K562 (cell line): ENCODE results near the gene FAM3C. TPM values are rescaled to one million over a fixed set of nuclear protein-coding genes. Genes with fewer than 3 reads are reported as not detected.

Experiments used
- BCL6 ChIP-seq: fragments of 250-450 bp; sonication (Bioruptor Pico); IDR thresholded peaks from 2 replicates; pipeline ENCODE4 v1.4.0; 2020
- CAMTA2 ChIP-seq: fragments of 250-450 bp; sonication (Bioruptor Pico); conservative IDR thresholded peaks from 2 replicates; pipeline ENCODE4 v1.5.1; 2022
- ILK ChIP-seq: fragments of 450-650 bp; IDR thresholded peaks from 2 replicates; pipeline ENCODE4 v1.6.1; 2016; ENCODE audit warnings: missing genetic modification characterization, low read depth, mild to moderate bottlenecking, missing compliant biosample characterization, moderate library complexity, borderline replicate concordance
- MEF2A ChIP-seq: IDR thresholded peaks from 2 replicates; pipeline ENCODE4 v1.6.1; 2011; ENCODE audit warnings: low read depth, mild to moderate bottlenecking, low read length, moderate library complexity; ENCODE audit not compliant: control insufficient read depth
- ZBTB49 ChIP-seq: sonication (generic); formaldehyde crosslinking; IDR thresholded peaks from 2 replicates; pipeline ENCODE4 v1.8.0; 2022; ENCODE audit warnings: missing genetic modification reagents, mild to moderate bottlenecking, borderline replicate concordance
- ZC3H4 ChIP-seq: sonication (generic); formaldehyde crosslinking; IDR thresholded peaks from 2 replicates; pipeline ENCODE4 v1.9.0; 2021; ENCODE audit warnings: missing genetic modification reagents, borderline replicate concordance
- ZNF140 ChIP-seq: fragments of 250-450 bp; sonication (Bioruptor Pico); IDR thresholded peaks from 2 replicates; pipeline ENCODE4 v1.8.0; 2021; ENCODE audit warnings: moderate library complexity, mild to moderate bottlenecking, inconsistent platforms
- ZNF197 ChIP-seq: fragments of 200-800 bp; sonication (Bioruptor generic); IDR thresholded peaks from 2 replicates; pipeline ENCODE4 v1.6.1; 2016; ENCODE audit warnings: low read depth, missing genetic modification characterization, missing compliant biosample characterization
- ZNF311 ChIP-seq: fragments of 250-450 bp; sonication (Bioruptor Pico); IDR thresholded peaks from 2 replicates; pipeline ENCODE4 v1.4.0; 2020; ENCODE audit warnings: mild to moderate bottlenecking, moderate library complexity
- polyA plus RNA-seq, 8 experiments: library from polyadenylated mRNA; depleted of rRNA in 4 of 8; stranded (reverse) in 5 of 8; unstranded in 3 of 8; fragments of >200 nt; fragmentation: Nextera tagmentation in 2 of 8; fragmentation: Illumina TruSeq in 1 of 8; extraction: Ambion mirVana in 2 of 8; extraction: Trizol in 1 of 8; gene quantifications; 2 replicates each; pipeline versions ENCODE4 v1.2.1 to v1.2.3, GENCODE V29; 2011 to 2014; ENCODE audit warnings: inconsistent platforms in 1 of 8, missing spikeins in 1 of 8
- total RNA-seq, 7 experiments: library from RNA; depleted of rRNA in 6 of 7; stranded (reverse); fragments of >200 nt in 6 of 7; fragmentation: Illumina TruSeq in 2 of 7; extraction: Trizol in 2 of 7; gene quantifications; 2 replicates each; pipeline versions ENCODE4 v1.2.1 to v1.2.3, GENCODE V29; 2011 to 2021; ENCODE audit warnings: low replicate concordance in 1 of 7
- TF ChIP-seq, protein P1 (sequence below): fragments of 450-650 bp; IDR thresholded peaks from 2 replicates; pipeline ENCODE4 v1.6.1; 2016; ENCODE audit warnings: mild to moderate bottlenecking, moderate library complexity
- TF ChIP-seq, protein P2 (sequence below): sonication (generic); formaldehyde crosslinking; IDR thresholded peaks from 2 replicates; pipeline ENCODE4 v1.9.0; 2022; ENCODE audit warnings: mild to moderate bottlenecking, missing genetic modification reagents

The FAM3C gene
- total and polyA plus RNA-seq, 9 of the 15 experiments (the other 6 are each of a cell fraction or from before 2014, with no cell fraction given) = 10.6 to 42.6 (median 30.0) TPM

GRCh38 chr7:121395961-121396757 is at the start of gene FAM3C (continued):
- TF ChIP-seq, protein P1, sequence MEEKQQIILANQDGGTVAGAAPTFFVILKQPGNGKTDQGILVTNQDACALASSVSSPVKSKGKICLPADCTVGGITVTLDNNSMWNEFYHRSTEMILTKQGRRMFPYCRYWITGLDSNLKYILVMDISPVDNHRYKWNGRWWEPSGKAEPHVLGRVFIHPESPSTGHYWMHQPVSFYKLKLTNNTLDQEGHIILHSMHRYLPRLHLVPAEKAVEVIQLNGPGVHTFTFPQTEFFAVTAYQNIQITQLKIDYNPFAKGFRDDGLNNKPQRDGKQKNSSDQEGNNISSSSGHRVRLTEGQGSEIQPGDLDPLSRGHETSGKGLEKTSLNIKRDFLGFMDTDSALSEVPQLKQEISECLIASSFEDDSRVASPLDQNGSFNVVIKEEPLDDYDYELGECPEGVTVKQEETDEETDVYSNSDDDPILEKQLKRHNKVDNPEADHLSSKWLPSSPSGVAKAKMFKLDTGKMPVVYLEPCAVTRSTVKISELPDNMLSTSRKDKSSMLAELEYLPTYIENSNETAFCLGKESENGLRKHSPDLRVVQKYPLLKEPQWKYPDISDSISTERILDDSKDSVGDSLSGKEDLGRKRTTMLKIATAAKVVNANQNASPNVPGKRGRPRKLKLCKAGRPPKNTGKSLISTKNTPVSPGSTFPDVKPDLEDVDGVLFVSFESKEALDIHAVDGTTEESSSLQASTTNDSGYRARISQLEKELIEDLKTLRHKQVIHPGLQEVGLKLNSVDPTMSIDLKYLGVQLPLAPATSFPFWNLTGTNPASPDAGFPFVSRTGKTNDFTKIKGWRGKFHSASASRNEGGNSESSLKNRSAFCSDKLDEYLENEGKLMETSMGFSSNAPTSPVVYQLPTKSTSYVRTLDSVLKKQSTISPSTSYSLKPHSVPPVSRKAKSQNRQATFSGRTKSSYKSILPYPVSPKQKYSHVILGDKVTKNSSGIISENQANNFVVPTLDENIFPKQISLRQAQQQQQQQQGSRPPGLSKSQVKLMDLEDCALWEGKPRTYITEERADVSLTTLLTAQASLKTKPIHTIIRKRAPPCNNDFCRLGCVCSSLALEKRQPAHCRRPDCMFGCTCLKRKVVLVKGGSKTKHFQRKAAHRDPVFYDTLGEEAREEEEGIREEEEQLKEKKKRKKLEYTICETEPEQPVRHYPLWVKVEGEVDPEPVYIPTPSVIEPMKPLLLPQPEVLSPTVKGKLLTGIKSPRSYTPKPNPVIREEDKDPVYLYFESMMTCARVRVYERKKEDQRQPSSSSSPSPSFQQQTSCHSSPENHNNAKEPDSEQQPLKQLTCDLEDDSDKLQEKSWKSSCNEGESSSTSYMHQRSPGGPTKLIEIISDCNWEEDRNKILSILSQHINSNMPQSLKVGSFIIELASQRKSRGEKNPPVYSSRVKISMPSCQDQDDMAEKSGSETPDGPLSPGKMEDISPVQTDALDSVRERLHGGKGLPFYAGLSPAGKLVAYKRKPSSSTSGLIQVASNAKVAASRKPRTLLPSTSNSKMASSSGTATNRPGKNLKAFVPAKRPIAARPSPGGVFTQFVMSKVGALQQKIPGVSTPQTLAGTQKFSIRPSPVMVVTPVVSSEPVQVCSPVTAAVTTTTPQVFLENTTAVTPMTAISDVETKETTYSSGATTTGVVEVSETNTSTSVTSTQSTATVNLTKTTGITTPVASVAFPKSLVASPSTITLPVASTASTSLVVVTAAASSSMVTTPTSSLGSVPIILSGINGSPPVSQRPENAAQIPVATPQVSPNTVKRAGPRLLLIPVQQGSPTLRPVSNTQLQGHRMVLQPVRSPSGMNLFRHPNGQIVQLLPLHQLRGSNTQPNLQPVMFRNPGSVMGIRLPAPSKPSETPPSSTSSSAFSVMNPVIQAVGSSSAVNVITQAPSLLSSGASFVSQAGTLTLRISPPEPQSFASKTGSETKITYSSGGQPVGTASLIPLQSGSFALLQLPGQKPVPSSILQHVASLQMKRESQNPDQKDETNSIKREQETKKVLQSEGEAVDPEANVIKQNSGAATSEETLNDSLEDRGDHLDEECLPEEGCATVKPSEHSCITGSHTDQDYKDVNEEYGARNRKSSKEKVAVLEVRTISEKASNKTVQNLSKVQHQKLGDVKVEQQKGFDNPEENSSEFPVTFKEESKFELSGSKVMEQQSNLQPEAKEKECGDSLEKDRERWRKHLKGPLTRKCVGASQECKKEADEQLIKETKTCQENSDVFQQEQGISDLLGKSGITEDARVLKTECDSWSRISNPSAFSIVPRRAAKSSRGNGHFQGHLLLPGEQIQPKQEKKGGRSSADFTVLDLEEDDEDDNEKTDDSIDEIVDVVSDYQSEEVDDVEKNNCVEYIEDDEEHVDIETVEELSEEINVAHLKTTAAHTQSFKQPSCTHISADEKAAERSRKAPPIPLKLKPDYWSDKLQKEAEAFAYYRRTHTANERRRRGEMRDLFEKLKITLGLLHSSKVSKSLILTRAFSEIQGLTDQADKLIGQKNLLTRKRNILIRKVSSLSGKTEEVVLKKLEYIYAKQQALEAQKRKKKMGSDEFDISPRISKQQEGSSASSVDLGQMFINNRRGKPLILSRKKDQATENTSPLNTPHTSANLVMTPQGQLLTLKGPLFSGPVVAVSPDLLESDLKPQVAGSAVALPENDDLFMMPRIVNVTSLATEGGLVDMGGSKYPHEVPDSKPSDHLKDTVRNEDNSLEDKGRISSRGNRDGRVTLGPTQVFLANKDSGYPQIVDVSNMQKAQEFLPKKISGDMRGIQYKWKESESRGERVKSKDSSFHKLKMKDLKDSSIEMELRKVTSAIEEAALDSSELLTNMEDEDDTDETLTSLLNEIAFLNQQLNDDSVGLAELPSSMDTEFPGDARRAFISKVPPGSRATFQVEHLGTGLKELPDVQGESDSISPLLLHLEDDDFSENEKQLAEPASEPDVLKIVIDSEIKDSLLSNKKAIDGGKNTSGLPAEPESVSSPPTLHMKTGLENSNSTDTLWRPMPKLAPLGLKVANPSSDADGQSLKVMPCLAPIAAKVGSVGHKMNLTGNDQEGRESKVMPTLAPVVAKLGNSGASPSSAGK = peak; percentile 73; the same call in 1 of the 2 replicates
- no peak for TF ChIP-seq ZNF140 (CRISPR knock-in tag)
- peak; percentile 76; the same call in 1 of the 2 replicates for TF ChIP-seq ZBTB49 (CRISPR knock-in tag)
- TF ChIP-seq CAMTA2 = no peak
- no peak for TF ChIP-seq ZNF197
- no peak for TF ChIP-seq ZC3H4 (CRISPR knock-in tag)
- no peak for TF ChIP-seq ZNF311 (CRISPR knock-in tag)
- no peak for TF ChIP-seq ILK
- TF ChIP-seq, protein P2, sequence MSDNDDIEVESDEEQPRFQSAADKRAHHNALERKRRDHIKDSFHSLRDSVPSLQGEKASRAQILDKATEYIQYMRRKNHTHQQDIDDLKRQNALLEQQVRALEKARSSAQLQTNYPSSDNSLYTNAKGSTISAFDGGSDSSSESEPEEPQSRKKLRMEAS (CRISPR knock-in tag) = peak; percentile 94
- TF ChIP-seq MEF2A = peak; percentile 50; the same call in 1 of the 2 replicates
- TF ChIP-seq BCL6 (CRISPR knock-in tag) = no peak
